Measurements from ENCODE around the gene DCT.

The DCT gene

DNA sequence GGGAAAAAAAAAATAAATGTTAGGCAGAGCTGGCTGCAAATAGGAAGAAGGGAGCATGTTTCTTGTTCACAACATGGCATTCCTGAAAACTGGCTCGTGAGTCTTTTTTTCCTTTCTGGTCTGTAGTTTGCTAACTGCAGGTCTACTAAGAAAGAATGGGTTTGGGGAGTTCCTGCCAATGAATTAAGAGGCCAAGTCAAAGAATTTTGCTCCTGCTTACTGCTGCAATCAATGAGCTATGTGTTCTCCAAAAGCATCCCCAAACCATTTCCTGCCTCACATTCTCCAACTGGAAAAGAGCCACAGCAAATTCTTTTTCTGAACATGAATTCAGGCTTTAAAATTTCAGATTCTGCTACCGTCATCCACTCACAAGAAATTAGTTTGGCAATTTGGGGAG, 88.6 kb downstream of the DCT start:
- DNase-seq, result no peak

DNA sequence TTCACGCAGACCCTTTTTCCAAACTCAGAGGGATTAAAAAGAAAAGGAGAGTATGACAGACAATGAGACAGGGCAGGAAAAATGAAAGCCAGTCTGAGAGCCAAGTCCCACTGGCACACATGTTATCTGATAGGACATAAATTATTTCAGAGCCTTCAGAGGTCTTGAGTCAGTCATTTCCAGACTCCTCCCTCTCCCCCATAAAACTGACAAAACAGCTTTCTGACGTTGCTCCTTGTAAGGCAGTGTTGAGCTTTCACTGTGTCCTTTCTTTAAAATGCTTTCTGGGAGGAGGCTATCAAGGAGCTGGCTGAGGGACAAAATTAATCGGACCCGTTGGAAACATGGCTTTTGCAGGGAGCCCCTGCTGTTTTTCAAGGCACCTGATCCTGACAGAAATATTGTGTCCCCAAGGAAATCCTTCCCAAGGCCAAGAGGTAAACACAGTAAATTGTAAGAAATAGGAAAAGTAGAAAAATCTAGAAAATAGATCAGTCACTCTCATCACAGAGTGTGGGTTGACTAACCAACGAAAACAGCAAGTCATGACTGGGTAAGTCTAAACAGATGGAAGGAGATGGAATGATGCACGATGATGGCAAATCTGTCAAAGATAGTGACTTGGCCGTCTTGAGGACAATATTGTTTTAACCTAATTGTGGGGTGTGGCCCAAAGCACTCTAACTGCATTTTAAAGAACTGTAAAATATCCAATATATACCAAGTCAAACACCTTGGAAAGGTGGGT, 89.7 kb downstream of the DCT start:
- no peak for DNase-seq

DNA sequence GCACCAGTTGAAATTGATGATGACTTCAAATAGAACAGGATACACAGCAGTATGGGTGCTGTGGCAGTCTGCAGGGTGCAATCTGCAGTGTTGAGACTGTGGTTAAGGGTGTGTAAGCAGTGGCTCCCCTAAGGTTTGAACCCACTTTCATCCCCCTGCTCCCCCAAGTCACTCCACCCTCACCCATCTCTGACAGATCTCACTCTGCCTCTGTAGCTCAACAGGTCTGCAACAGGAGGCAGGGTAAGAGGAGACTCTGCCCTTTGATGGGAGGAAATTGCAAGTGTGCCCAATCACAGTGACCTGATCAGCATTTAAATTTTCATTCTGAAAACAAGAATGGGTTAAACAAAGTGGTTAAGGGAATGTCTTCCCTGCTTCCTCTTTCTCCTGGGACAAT, 92.4 kb downstream of the DCT start:
- DNase-seq, result no peak
